Germinal center (tissue), 1 donor: ENCODE data around the gene PILRB.
"Not testable (repeated sequence)": the region's sequence is repeated elsewhere in the genome, so short reads cannot be mapped to it uniquely, and the experiment has no call there.

Source experiments
- DNase-seq: peaks from one replicate; pipeline ENCODE4 v3.0.0; 2012; ENCODE audit warnings: mixed read lengths, low spot score

Gene PILRB

DNA sequence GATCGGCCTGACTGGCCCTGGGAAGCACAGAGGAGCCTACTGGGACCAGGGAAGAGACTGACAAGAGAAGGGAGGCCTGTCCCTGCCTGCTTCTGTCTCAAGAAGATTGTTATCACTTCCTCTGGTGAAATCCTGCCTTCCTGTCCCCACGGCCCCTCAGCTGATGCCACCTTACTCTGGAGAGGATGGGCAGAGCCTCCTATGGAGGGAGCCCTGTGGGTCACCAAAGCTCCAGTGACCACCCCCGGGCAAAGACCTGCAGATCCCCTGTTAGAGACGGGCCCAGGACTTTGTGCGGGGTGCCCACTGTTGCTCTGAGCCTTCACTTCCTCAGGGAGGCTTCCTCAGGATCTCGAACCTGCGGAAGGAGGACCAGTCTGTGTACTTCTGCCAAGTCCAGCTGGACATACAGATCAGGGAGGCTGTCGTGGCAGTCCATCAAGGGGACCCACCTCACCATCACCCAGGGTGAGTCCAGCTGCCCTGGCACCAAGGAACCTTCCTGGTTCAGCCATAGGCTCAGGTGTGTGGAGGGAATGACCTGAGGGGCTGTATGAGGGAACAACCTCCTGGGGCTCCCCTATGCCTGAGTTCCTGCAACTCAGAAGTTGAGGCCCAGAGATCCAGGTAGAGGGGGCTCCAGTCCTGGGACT, 1.4 kb upstream of the PILRB start:
- no peak for DNase-seq

DNA sequence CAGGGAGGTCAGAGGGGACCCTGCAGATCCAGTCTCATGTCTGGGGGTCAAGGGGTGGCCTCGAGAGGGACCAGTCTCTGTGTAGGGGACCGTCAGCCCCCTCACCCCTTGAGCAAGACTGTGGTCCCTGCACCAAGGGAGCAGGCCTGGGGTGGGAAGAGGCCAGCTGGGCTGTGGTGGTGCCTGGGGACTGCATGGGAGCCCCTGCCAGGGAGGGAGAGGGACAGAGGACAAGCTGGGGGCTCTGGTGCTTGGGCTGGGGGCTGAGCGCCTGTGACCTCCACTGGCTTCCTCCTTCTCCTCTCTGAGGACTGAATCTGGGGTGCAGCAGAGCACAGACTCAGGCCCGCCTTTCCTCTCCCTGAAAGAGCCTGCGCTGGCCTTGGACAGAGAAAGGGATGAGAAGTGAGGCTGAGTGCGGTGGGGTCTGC, 771 bp upstream of the PILRB start:
- DNase-seq, result no peak

DNA sequence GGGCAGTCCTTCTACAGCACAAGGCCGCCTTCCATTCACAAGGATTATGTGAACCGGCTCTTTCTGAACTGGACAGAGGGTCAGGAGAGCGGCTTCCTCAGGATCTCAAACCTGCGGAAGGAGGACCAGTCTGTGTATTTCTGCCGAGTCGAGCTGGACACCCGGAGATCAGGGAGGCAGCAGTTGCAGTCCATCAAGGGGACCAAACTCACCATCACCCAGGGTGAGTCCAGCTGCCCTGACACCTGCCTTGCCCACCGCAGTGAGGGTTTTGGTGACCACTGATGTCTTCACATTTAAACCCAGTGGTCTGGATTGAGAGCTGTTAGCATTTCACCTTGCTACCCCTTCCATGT, 918 bp downstream of the PILRB start:
- DNase-seq, result no peak

DNA sequence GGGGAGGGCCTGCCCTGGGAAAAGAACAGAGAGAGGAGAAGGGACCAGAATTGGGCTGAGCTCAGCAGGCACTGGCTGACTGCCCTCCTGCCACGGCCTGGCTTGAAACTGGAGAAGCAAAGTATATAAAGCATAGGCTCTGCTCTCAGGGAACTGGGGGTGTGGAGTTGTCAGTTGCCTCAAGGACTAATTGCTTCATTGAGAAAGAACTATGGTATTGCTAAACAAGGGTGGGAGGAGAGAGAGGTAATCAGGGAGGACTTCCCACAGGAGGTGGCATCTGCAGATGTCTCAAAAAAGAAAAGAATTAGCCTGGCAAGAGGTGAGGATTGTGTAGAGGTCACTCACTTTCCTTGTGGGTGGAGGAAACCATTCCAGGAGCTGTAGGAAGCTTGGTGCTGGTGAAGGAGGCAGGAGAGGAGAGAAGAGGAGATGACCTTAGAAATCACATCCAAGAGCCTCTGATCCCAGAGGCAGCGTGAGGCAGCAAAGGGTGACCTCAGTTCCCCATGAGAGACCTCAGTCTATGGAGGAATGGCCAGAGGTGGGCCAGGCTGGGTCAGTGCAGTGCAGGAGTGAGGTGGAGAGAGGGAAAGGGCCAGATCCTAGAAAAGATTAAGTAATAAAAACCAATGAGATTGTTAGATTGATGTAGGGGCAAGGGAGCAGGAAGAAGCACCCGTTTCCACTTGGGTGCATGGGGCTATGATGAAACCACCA, 2.4 kb downstream of the PILRB start:
- DNase-seq, result no peak

GRCh38 chr7:100363098-100363497, 5.2 kb downstream of the PILRB start:
- DNase-seq, result no peak

DNA sequence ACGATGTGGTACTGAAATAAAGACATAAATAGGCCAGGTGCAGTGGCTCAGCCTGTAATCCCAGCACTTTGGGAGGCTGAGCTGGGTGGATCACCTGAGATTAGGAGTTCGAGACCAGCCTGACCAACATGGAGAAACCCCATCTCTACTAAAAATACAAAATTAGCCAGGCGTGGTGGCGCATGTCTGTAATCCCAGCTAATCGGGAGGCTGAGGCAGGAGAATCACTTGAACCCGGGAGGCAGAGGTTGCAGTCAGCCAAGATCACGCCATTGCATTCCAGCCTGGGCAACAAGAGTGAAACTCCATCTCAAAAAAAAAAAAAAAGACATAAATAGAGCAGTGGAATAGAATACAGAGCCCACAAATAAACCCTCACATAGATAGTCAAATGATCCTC, 5.9 kb downstream of the PILRB start:
- DNase-seq, result not testable (repeated sequence)

GRCh38 chr7:100364480-100364879, 6.6 kb downstream of the PILRB start:
- no peak for DNase-seq

GRCh38 chr7:100365998-100366367, 8.1 kb downstream of the PILRB start:
- not testable (repeated sequence) for DNase-seq

DNA sequence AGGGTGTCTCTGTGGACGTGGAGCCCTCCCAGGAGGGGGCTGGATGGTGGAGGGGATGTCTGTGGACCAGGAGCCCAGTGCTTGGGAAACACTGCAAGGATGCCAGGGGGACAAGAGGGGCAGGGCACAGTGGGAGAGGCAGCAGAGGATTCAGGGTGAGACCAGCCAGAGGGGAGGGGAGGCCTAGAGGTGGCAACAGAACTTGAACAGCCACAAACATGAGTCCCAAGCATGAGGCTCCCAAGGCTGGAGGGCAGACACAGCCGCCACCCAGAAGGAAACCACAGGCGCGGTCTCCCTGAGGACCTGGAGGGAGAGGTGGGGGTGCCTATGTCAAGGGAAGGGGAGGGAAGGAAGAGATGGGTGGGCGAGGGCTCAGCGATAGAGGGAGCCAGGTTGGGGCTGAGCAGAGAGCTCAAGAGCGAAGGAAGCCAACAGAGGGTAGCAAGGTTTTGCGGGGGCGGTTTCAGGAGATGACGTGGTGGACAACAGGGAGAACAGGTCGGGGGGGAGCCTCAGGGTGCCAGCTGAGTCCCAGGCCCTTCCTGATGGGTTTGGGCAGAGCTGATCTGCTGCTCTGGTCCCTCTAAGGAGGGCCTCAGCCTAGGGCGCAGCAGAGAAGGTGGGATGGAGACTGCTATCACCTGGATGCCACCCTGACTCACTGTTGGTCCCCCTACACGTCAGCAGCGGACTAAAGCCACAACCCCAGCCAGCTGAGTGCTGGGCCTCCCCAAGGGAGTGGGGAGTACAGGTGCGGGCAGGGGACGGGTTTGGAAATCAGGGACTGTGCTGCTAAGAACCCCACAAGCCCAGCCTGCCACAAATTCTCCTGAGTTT, 8.7 kb downstream of the PILRB start:
- DNase-seq, result peak; percentile 52

GRCh38 chr7:100367251-100367620, 9.3 kb downstream of the PILRB start:
- no peak for DNase-seq

GRCh38 chr7:100367676-100368613, 10.0 kb downstream of the PILRB start:
- peak; percentile 68 for DNase-seq

- DNase-seq, result peak; percentile 85
Measured at GRCh38 chr7:100369105-100369504, 11.2 kb downstream of the PILRB start.

- no peak for DNase-seq
Measured at GRCh38 chr7:100370303-100370702, 12.4 kb downstream of the PILRB start.

GRCh38 chr7:100370746-100371145, 12.8 kb downstream of the PILRB start:
- no peak for DNase-seq

DNA sequence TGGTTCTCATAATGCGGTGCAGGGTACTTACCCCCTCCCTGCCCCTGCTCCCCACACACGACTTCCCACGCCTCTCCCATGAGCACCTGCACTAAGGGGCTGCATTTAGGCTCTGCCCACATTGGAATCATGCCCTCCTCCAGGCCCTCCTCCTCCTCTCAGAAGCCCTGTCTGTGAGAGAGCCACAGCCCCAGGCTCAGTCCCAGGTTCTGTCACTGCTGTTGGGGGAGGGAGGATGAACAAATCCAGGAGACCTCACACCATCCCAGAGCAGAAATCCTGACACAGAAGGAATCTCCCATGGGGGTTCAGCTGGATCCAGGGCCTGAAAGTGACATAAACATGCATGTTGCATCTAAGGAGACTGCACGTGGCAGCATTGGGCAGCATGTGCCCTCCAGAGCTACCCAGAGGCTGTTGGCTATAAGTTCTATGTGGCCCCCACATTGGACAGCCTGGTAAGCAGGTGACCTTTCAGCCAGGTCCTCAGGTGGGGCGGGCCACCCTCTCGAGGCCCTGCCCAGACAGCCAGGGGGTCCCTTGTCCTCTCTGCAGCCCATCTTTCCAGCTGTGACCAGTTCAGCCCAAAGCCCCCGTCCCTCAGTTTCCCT, 13.7 kb downstream of the PILRB start:
- DNase-seq, result no peak

DNA sequence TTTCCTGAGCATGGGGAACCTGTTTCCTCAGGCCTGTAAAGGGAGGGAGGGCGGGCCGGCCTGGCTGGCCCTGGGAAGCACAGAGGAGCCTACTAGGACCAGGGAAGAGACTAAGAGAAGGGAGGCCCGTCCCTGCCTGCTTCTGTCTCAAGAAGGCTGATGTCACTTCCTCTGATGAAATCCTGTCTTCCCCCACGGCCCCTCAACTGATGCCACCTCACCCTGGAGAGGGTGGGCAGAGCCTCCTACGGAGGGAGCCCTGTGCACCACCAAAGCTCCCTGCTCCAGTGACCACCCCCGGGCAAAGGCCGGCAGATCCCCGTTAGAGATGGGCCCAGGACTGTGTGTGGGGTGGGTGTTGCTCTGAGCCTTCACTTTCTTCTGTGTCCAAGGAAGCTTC, 14.3 kb downstream of the PILRB start:
- no peak for DNase-seq

GRCh38 chr7:100372694-100373093, 14.8 kb downstream of the PILRB start:
- DNase-seq, result no peak

DNA sequence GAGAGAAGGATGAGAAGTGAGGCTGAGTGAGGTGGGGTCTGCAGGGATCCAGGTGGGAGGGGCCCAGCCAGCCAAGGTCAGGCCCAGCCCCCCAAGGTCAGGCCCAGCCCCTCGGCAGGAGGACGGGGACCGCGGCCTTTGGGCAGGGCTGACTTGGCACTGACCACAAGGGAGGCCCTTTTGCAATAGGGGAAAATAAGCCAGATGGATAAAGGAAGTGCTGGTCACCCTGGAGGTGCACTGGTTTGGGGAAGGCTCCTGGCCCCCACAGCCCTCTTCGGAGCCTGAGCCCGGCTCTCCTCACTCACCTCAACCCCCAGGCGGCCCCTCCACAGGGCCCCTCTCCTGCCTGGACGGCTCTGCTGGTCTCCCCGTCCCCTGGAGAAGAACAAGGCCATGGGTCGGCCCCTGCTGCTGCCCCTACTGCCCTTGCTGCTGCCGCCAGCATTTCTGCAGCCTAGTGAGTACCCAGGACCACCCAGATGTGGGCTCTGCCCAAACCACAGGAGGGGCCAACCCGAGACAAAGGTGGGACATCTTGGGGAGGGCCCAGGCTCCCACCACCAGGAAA, 15.4 kb downstream of the PILRB start, which contains the start of gene PILRA:
Gene PILRA, plus strand, starts transcription at position 227 of the 571 bp plus-strand sequence. Its CDS starts 170 bp downstream, at position 397.
- DNase-seq, result no peak

DNA sequence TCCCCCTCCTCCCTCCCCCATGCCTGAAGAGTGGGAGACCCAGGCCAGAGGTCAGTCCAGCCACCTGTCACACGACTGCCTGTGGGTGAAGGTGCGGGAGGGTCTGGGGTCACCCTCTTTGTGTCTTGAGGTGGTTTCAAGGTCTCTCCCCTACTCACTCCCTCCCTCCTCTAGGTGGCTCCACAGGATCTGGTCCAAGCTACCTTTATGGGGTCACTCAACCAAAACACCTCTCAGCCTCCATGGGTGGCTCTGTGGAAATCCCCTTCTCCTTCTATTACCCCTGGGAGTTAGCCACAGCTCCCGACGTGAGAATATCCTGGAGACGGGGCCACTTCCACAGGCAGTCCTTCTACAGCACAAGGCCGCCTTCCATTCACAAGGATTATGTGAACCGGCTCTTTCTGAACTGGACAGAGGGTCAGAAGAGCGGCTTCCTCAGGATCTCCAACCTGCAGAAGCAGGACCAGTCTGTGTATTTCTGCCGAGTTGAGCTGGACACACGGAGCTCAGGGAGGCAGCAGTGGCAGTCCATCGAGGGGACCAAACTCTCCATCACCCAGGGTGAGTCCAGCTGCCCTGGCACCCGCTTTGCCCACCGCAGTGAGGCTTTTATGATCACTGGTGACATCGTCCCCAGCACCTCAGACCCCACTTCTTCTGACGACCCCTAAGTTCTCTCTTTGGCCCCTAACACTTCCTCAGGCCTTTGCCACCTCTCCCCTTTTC, 16.1 kb downstream of the PILRB start:
- not testable (repeated sequence) for DNase-seq

- DNase-seq, result no peak
Measured at GRCh38 chr7:100374601-100375000, 16.7 kb downstream of the PILRB start.
